Measurements from ENCODE around the gene RCAN1.
"Not testable (repeated sequence)": the region's sequence is repeated elsewhere in the genome, so short reads cannot be mapped to it uniquely, and the experiment has no call there.

- not testable (repeated sequence) for TF ChIP-seq SMC3 (conservative IDR thresholded peaks at IDR 0.05; ENCODE audit: insufficient read depth, low read depth, low read length); ZFP30 (CRISPR knock-in tag; IDR thresholded peaks at IDR 0.05; ENCODE audit: borderline replicate concordance); NR2C1 (IDR thresholded peaks at IDR 0.05); NR2C1 (tag; IDR thresholded peaks at IDR 0.05); BACH1 (tag; IDR thresholded peaks at IDR 0.05); POLR2A (conservative IDR thresholded peaks at IDR 0.05); MAX (CRISPR knock-in tag; IDR thresholded peaks at IDR 0.05); FOXM1 (IDR thresholded peaks at IDR 0.05; ENCODE audit: low read depth); FOXM1 (CRISPR knock-in tag; IDR thresholded peaks at IDR 0.05; ENCODE audit: low read depth); GATA2 (CRISPR knock-in tag; IDR thresholded peaks at IDR 0.05)
Observed at GRCh38 chr21:34467333-34467732, 147.6 kb downstream of the RCAN1 start.
